ENCODE data around the gene SH3PXD2A. TPM values are rescaled to one million over a fixed set of nuclear protein-coding genes. Genes with fewer than 3 reads are reported as not detected.
A peak's percentile ranks its signal among the peaks of the same experiment; 100 is the strongest.

SH3PXD2A gene
- total and polyA plus RNA-seq, 7 donors, result 3.0 to 57.7 (median 10.6) TPM

GRCh38 chr10:103651333-103651732 is 204.0 kb downstream of the SH3PXD2A start:
- no peak overlapping the region for H3K4me3 ChIP-seq
- intact Hi-C loops (cut with DNase I), result loop anchor here in 1 of 2 donors (5.0 kb wide), 1 partner anchor 34 kb away; no protein-coding TSS in a partner anchor
- H3K36me3 ChIP-seq (ENCODE audit: insufficient read depth in 1 of 2, low read depth in 1 of 2), result peaks cover 0 to 19% of the 10 kb centered on the region in 2 donors
- H3K4me1 ChIP-seq, result peaks cover 80% of the 10 kb centered on the region
- ATAC-seq (no peak), DNase-seq (no peak)
- 88 to 94% (median 91%) methylated on average over 1 of the region's 1 CpG for WGBS, 3 donors
- H3K27me3 ChIP-seq (ENCODE audit: insufficient read depth in 3 of 3, low read length in 2 of 3), result no peaks in the 10 kb centered on the region
- no peaks in the 10 kb centered on the region for H3K9me3 ChIP-seq
- no peak for TF ChIP-seq CTCF (IDR thresholded peaks at IDR 0.05)
- H3K27ac ChIP-seq, result no peak overlapping the region

GRCh38 chr10:103649654-103650423 is 205.5 kb downstream of the SH3PXD2A start:
- intact Hi-C loops (cut with DNase I), result loop anchor here (5.0 kb wide), 2 partner anchors 33 to 38 kb away; no protein-coding TSS in a partner anchor

GRCh38 chr10:103648636-103649532 is 206.5 kb downstream of the SH3PXD2A start:
- Histone ChIP-seq H3K36me3 (ENCODE audit: insufficient read depth in 1 of 2, low read depth in 1 of 2) (peaks cover 0 to 7% of the 10 kb centered on the region in 2 donors), H3K9me3 (no peaks in the 10 kb centered on the region), H3K27me3 (ENCODE audit: insufficient read depth in 3 of 3, low read length in 2 of 3) (no peaks in the 10 kb centered on the region), H3K4me1 (peaks cover 93% of the 10 kb centered on the region), H3K4me3 (no peak overlapping the region), H3K27ac (peak overlapping the region; percentile 87)
- DNase-seq, result peak; percentile 87 to 94
- 17 to 22% (median 18%) methylated on average over 18 of the region's 18 CpGs for WGBS, 3 donors
- TF ChIP-seq CTCF (IDR thresholded peaks at IDR 0.05), result no peak
- ATAC-seq, result peak; percentile 75 to 80 (median 75)
- intact Hi-C loops (cut with DNase I), result loop anchor here in 1 of 2 donors (5.0 kb wide), 1 partner anchor 37 kb away; no protein-coding TSS in a partner anchor

More at GRCh38 chr10:103649654-103650423, 205.5 kb downstream of the SH3PXD2A start:
- Histone ChIP-seq H3K4me1 (peaks cover 95% of the 10 kb centered on the region), H3K4me3 (no peak overlapping the region), H3K9me3 (no peaks in the 10 kb centered on the region), H3K27me3 (ENCODE audit: insufficient read depth in 3 of 3, low read length in 2 of 3) (no peaks in the 10 kb centered on the region), H3K27ac (peak overlapping the region; percentile 87), H3K36me3 (ENCODE audit: insufficient read depth in 1 of 2, low read depth in 1 of 2) (peaks cover 0 to 7% of the 10 kb centered on the region in 2 donors)
- WGBS, 3 donors, result 70 to 77% (median 75%) methylated on average over 8 to 11 of the region's 11 CpGs
- no peak for ATAC-seq
- TF ChIP-seq CTCF (IDR thresholded peaks at IDR 0.05), result no peak
- no peak for DNase-seq

- DNase-seq (no peak), ATAC-seq (no peak)
- H3K4me3 ChIP-seq, result no peak overlapping the region
- peaks cover 87% of the 10 kb centered on the region for H3K4me1 ChIP-seq
- peak overlapping the region; percentile 87 for H3K27ac ChIP-seq
- H3K36me3 ChIP-seq (ENCODE audit: insufficient read depth in 1 of 2, low read depth in 1 of 2), result peaks cover 0 to 7% of the 10 kb centered on the region in 2 donors
- WGBS, 3 donors, result 36 to 56% (median 43%) methylated on average over 8 of the region's 8 CpGs
- intact Hi-C loops (cut with DNase I), result loop anchor here in 1 of 2 donors (5.0 kb wide), 1 partner anchor 36 kb away; no protein-coding TSS in a partner anchor
- no peaks in the 10 kb centered on the region for H3K27me3 ChIP-seq (ENCODE audit: insufficient read depth in 3 of 3, low read length in 2 of 3)
- TF ChIP-seq CTCF (IDR thresholded peaks at IDR 0.05), result no peak
- H3K9me3 ChIP-seq, result no peaks in the 10 kb centered on the region
Observed at GRCh38 chr10:103648251-103648635, 207.1 kb downstream of the SH3PXD2A start.
